ENCODE results near the gene ZHX3. TPM values are rescaled to one million over a fixed set of nuclear protein-coding genes. Genes with fewer than 3 reads are reported as not detected.

The ZHX3 gene
- total and polyA plus RNA-seq, 2 donors (not counting 1 experiment from before 2014, with no cell fraction given), result 4.3 to 22.2 TPM

GRCh38 chr20:41179961-41180360 is 137.6 kb downstream of the ZHX3 start:
- Mint-ChIP-seq H3K4me3 (no peak overlapping the region), H3K4me1 (no peaks in the 10 kb centered on the region), H3K27me3 (no peaks in the 10 kb centered on the region), H3K27ac (no peak overlapping the region), H3K9me3 (ENCODE audit: insufficient read depth) (no peaks in the 10 kb centered on the region)
- Histone ChIP-seq H3K79me2 (ENCODE audit: control insufficient read depth, insufficient read depth, low read length) (no peaks in the 10 kb centered on the region), H3K27ac (ENCODE audit: low read length in 2 of 2) (no peak overlapping the region), H3K9ac (ENCODE audit: low read length) (no peak overlapping the region), H2AFZ (ENCODE audit: insufficient read depth, low read depth, low read length, poor library complexity, severe bottlenecking) (no peak overlapping the region), H4K20me1 (ENCODE audit: control insufficient read depth, insufficient read depth, low read length, poor library complexity, severe bottlenecking) (no peaks in the 10 kb centered on the region), H3K36me3 (replicated peaks in 1 of 2; ENCODE audit: control extremely low read depth in 1 of 2, control insufficient read depth in 1 of 2, extremely low read depth in 1 of 2, insufficient read depth in 2 of 2, low read length in 1 of 2) (peaks cover 0 to 13% of the 10 kb centered on the region in 2 experiments), H3K4me2 (replicated peaks; ENCODE audit: low read depth, low read length, poor library complexity, severe bottlenecking) (no peak overlapping the region), H3K27me3 (replicated peaks in 1 of 4; ENCODE audit: control extremely low read depth in 1 of 4, control insufficient read depth in 3 of 4, insufficient read depth in 4 of 4, low read length in 3 of 4) (no peaks in the 10 kb centered on the region), H3K4me1 (ENCODE audit: control insufficient read depth in 2 of 2, insufficient read depth in 2 of 2, low read length in 2 of 2) (no peaks in the 10 kb centered on the region), H3K4me3 (ENCODE audit: control extremely low read depth in 1 of 5, extremely low read depth in 1 of 5, insufficient read depth in 1 of 5, low read depth in 2 of 5, low read length in 4 of 5) (no peak overlapping the region), H3K9me3 (ENCODE audit: control extremely low read depth in 1 of 3, control insufficient read depth in 2 of 3, insufficient read depth in 1 of 3, low read length in 2 of 3) (no peaks in the 10 kb centered on the region)
- ChIA-PET POLR2A (no interaction called here), CTCF (interaction anchor here (2.4 to 3.1 kb wide), 2 partner anchors 7 to 160 kb away, joined by 11 read pairs; partner anchors contain the start of gene LPIN3)
- intact Hi-C loops (cut with micrococcal nuclease), result no loop called here
- 99% methylated on average over 8 of the region's 8 CpGs for WGBS (ENCODE audit: insufficient coverage)
- TF ChIP-seq, protein P1, sequence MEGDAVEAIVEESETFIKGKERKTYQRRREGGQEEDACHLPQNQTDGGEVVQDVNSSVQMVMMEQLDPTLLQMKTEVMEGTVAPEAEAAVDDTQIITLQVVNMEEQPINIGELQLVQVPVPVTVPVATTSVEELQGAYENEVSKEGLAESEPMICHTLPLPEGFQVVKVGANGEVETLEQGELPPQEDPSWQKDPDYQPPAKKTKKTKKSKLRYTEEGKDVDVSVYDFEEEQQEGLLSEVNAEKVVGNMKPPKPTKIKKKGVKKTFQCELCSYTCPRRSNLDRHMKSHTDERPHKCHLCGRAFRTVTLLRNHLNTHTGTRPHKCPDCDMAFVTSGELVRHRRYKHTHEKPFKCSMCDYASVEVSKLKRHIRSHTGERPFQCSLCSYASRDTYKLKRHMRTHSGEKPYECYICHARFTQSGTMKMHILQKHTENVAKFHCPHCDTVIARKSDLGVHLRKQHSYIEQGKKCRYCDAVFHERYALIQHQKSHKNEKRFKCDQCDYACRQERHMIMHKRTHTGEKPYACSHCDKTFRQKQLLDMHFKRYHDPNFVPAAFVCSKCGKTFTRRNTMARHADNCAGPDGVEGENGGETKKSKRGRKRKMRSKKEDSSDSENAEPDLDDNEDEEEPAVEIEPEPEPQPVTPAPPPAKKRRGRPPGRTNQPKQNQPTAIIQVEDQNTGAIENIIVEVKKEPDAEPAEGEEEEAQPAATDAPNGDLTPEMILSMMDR (IDR thresholded peaks at IDR 0.05), result no peak
- TF ChIP-seq EZH2 (IDR thresholded peaks at IDR 0.05; ENCODE audit: borderline replicate concordance, insufficient read depth, low read depth, low read length, poor library complexity, severe bottlenecking), result no peak
- DNase-seq (no peak), ATAC-seq (ENCODE audit: low read depth) (no peak)

DNA sequence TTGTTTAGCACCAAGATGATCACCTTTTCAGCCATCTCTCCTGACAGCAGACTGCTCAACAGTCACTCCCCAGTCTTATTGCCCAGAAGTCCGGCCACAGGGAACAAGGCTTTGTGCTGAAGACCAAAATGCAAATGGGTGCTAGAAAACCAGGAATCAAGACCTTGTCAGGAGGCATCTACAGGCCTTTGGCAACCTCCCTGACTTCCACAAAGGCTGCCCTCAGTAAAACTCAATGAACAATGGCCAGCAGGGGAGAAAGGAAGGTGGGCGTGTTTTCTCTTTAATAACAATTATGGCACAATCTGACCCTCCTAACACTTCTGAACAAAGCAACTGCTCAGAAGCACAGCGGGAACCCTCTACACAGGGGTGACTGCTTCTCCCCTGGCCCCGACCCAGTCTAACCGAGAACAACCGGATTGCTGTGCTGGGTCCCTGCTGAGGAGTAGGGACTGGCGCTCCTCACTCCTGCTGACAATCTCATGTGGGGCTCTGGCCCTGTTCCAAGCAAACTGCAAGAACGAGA is 138.6 kb downstream of the ZHX3 start:
- Histone ChIP-seq H4K20me1 (ENCODE audit: control insufficient read depth, insufficient read depth, low read length, poor library complexity, severe bottlenecking) (no peaks in the 10 kb centered on the region), H3K27me3 (replicated peaks in 1 of 4; ENCODE audit: control extremely low read depth in 1 of 4, control insufficient read depth in 3 of 4, insufficient read depth in 4 of 4, low read length in 3 of 4) (no peaks in the 10 kb centered on the region), H3K4me2 (replicated peaks; ENCODE audit: low read depth, low read length, poor library complexity, severe bottlenecking) (no peak overlapping the region), H3K9me3 (ENCODE audit: control extremely low read depth in 1 of 3, control insufficient read depth in 2 of 3, insufficient read depth in 1 of 3, low read length in 2 of 3) (no peaks in the 10 kb centered on the region), H3K36me3 (replicated peaks in 1 of 2; ENCODE audit: control extremely low read depth in 1 of 2, control insufficient read depth in 1 of 2, extremely low read depth in 1 of 2, insufficient read depth in 2 of 2, low read length in 1 of 2) (peaks cover 0 to 17% of the 10 kb centered on the region in 2 experiments), H3K79me2 (ENCODE audit: control insufficient read depth, insufficient read depth, low read length) (no peaks in the 10 kb centered on the region), H2AFZ (ENCODE audit: insufficient read depth, low read depth, low read length, poor library complexity, severe bottlenecking) (no peak overlapping the region), H3K4me1 (ENCODE audit: control insufficient read depth in 2 of 2, insufficient read depth in 2 of 2, low read length in 2 of 2) (no peaks in the 10 kb centered on the region), H3K4me3 (ENCODE audit: control extremely low read depth in 1 of 5, extremely low read depth in 1 of 5, insufficient read depth in 1 of 5, low read depth in 2 of 5, low read length in 4 of 5) (no peak overlapping the region), H3K27ac (ENCODE audit: low read length in 2 of 2) (no peak overlapping the region), H3K9ac (ENCODE audit: low read length) (no peak overlapping the region)
- CTCF ChIA-PET, result no interaction called here
- Mint-ChIP-seq H3K9me3 (ENCODE audit: insufficient read depth) (no peaks in the 10 kb centered on the region), H3K27me3 (no peaks in the 10 kb centered on the region), H3K4me3 (no peak overlapping the region), H3K4me1 (no peaks in the 10 kb centered on the region), H3K27ac (peak overlapping the region; percentile 37)
- WGBS (ENCODE audit: insufficient coverage), result 100% methylated on average over 4 of the region's 8 CpGs
- TF ChIP-seq, protein P1 (IDR thresholded peaks at IDR 0.05), result no peak
- TF ChIP-seq EZH2 (IDR thresholded peaks at IDR 0.05; ENCODE audit: borderline replicate concordance, insufficient read depth, low read depth, low read length, poor library complexity, severe bottlenecking), result no peak
- POLR2A ChIA-PET, result no interaction called here
- intact Hi-C loops (cut with micrococcal nuclease), result no loop called here
- ATAC-seq (ENCODE audit: low read depth) (no peak), DNase-seq (no peak)

Data from B cell (primary cell).